ENCODE measurements around the gene MDM2. TPM values are rescaled to one million over a fixed set of nuclear protein-coding genes. Genes with fewer than 3 reads are reported as not detected.
"Not testable (repeated sequence)": the region's sequence is repeated elsewhere in the genome, so short reads cannot be mapped to it uniquely, and the experiment has no call there.

MDM2 gene
- total and polyA plus RNA-seq, 9 donors: 27.5 to 61.8 (median 43.5) TPM

DNA sequence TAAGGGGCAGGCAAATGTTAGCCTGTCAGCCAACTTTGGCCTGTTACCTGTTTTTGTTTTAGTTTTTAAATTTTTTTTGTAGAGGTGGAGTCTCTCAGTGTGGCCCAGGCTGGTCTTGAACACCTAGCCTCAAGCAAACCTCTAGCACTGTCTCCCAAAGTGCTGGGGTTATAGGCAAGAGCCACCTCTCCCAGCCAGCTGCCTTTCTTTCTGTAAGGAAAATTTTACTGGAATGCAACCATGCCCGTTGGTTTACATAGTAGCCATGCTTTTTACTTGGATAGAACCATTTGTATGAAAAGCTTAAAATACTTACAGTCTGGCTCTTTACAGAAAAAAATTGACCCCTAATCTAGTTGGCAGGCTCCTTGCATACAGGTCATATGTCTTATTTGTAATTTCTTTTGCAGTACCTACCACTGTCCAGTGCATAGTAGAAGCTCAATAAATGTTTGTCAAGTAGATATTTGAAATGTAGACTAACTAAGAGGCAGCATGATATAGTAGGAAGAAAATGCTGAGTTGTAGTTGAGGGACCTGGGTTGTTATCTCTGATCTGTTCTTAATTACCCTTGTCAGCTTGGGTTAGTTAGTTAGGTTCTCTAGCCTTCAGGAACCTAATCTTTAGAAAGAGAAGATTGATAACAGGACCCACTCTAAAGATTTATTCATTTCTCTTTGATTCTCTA lies 4.7 kb downstream of the MDM2 start:
- Histone ChIP-seq H3K4me1 (ENCODE audit: control insufficient read depth, insufficient read depth, low read length) (no peaks in the 10 kb centered on the region), H3K27ac (ENCODE audit: low read length) (no peak overlapping the region), H3K27me3 (ENCODE audit: control insufficient read depth, insufficient read depth, low read length) (no peaks in the 10 kb centered on the region), H3K36me3 (ENCODE audit: control insufficient read depth, insufficient read depth, low read length) (peaks cover 39% of the 10 kb centered on the region), H3K9me3 (replicated peaks; ENCODE audit: control insufficient read depth, low read depth, low read length) (no peaks in the 10 kb centered on the region), H3K4me3 (ENCODE audit: low read length) (no peak overlapping the region)
- no CpG with 5 or more reads among the region's 1 CpG for WGBS (ENCODE audit: insufficient coverage)
- DNase-seq: no peak

DNA sequence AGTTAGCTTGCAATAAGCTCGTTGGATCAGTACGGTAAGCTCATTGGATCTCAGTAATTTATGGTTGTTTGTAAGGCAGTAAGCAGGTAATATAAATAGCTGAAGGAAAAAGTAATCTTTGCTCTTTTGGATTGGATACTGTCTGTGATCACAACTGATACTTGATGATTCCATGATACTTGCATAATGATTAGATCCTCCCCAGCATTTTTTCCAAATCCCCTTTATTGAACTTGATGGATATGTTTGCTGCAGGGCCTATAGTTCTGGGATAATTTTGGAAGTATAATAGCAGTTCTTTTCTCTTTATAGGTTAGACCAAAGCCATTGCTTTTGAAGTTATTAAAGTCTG lies 5.2 kb downstream of the MDM2 start:
- Histone ChIP-seq H3K27ac (ENCODE audit: low read length) (no peak overlapping the region), H3K27me3 (ENCODE audit: control insufficient read depth, insufficient read depth, low read length) (no peaks in the 10 kb centered on the region), H3K4me3 (ENCODE audit: low read length) (no peak overlapping the region), H3K4me1 (ENCODE audit: control insufficient read depth, insufficient read depth, low read length) (no peaks in the 10 kb centered on the region), H3K9me3 (replicated peaks; ENCODE audit: control insufficient read depth, low read depth, low read length) (no peaks in the 10 kb centered on the region), H3K36me3 (ENCODE audit: control insufficient read depth, insufficient read depth, low read length) (peaks cover 42% of the 10 kb centered on the region)
- WGBS (ENCODE audit: insufficient coverage): no CpG with 5 or more reads among the region's 2 CpGs
- no peak for DNase-seq

DNA sequence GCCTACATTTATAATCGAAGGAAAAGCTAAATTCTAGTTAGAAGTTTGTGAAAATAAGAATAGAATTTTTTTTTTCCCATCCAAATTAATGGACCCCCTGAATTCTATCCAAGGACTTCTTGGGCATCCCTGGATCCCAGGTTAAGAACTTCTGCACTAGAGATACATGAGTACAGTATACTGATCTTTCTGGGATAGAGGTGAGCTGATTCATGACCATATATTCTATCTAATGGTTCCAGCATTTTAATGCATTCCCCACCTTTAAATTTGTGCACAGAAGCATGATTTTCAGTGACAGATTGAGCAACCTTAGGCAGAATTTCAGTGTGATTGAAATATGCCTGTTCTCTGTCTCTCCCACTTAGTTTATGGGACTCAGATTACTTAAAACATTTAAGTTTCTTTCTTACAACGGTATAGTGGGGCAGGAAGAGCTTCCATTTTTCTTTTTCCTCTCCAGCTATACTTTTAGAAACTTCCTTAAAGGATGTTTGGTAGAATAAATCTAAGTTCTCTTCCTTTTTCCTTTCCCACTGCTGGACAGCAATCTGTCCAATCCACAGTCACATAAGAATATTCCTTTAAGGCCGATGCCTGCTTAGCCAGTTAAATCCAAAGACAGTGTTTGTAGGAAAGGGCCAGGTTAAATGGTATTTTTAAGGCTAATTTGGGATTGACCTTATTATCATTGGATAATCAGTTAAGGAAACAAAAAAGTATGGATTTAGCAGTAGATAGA lies 6.7 kb downstream of the MDM2 start:
- WGBS (ENCODE audit: insufficient coverage): no CpG with 5 or more reads among the region's 3 CpGs
- H3K27ac ChIP-seq (ENCODE audit: low read length): no peak overlapping the region
- no peak overlapping the region for H3K4me3 ChIP-seq (ENCODE audit: low read length)
- no peak for DNase-seq
- H3K27me3 ChIP-seq (ENCODE audit: control insufficient read depth, insufficient read depth, low read length): no peaks in the 10 kb centered on the region
- peaks cover 47% of the 10 kb centered on the region for H3K36me3 ChIP-seq (ENCODE audit: control insufficient read depth, insufficient read depth, low read length)
- H3K9me3 ChIP-seq (replicated peaks; ENCODE audit: control insufficient read depth, low read depth, low read length): no peaks in the 10 kb centered on the region
- H3K4me1 ChIP-seq (ENCODE audit: control insufficient read depth, insufficient read depth, low read length): no peaks in the 10 kb centered on the region

DNA sequence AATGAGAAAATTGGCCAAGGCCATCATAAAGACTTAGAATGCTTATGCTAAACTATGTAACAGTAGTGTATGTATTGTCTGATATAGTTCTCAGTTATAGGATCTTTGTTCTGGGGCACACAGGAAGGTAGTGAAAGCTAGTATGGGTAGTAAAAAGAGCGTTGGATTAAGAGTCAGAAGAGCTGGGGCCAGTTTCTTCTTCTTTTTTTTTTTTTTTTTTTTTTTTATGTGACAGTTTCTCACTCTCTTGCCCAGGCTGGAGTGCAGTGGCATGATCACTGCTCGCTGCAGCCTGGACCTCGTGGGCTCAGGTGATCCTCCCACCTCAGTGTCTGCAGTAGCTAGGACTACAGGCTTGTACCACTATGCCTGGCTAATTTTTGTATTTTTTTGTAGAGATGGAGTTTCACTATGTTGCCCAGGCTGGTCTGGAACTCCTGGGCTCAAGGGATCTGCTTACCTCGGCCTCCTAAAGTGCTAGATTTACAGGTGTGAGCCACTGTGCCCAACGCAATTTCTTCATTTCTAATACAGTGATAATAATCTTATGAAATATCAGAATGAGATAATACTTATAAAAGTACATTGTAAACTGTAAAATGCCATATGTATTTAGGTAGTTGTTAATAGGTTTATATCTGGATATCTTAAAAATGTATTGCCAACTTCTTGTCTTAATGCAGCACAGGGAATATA lies 7.4 kb downstream of the MDM2 start:
- Histone ChIP-seq H3K9me3 (replicated peaks; ENCODE audit: control insufficient read depth, low read depth, low read length) (no peaks in the 10 kb centered on the region), H3K4me1 (ENCODE audit: control insufficient read depth, insufficient read depth, low read length) (no peaks in the 10 kb centered on the region), H3K36me3 (ENCODE audit: control insufficient read depth, insufficient read depth, low read length) (peaks cover 43% of the 10 kb centered on the region), H3K27ac (ENCODE audit: low read length) (no peak overlapping the region), H3K4me3 (ENCODE audit: low read length) (no peak overlapping the region), H3K27me3 (ENCODE audit: control insufficient read depth, insufficient read depth, low read length) (no peaks in the 10 kb centered on the region)
- no CpG with 5 or more reads among the region's 5 CpGs for WGBS (ENCODE audit: insufficient coverage)
- DNase-seq: no peak

DNA sequence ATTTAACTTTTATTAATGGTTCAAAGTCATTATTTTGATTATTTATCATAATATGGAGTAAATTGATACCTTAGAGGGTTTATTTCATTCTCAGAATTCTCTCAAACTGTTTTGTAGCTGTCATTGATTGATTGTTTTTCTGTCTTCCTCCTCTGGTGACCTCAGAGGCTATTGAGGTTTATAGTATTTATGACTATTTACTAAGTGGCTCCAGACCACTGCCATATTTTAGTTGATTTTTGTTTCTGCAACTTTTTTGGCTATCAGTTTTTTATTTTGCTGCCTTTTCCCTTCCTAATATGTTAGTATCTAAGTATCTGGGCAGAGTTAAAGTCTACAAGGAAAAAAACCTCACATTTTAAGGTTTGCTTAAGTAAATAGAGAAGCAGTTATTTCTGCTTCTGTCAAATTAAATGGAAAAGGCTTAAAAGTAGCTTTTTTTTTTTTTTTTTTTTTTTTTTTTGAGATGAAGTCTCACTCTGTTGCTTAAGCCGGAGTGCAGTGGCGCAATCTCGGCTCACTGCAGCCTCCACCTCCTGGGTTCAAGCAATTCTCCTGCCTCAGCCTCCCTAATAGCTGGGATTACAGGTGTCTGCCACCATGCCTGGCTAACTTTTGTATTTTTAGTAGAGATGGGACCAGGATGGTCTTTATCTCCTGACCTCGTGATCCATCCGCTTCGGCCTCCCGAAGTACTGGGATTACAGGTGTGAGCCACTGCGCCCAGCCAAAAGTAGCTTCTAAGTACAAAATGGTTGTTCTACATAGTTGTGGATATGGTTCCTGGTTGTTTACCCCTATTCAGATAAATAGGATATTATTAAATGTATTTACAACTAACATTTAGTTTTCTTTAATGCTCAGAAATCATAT lies 8.2 kb downstream of the MDM2 start:
- H3K36me3 ChIP-seq (ENCODE audit: control insufficient read depth, insufficient read depth, low read length): peaks cover 45% of the 10 kb centered on the region
- WGBS (ENCODE audit: insufficient coverage): 100% methylated on average over 1 of the region's 8 CpGs

DNA sequence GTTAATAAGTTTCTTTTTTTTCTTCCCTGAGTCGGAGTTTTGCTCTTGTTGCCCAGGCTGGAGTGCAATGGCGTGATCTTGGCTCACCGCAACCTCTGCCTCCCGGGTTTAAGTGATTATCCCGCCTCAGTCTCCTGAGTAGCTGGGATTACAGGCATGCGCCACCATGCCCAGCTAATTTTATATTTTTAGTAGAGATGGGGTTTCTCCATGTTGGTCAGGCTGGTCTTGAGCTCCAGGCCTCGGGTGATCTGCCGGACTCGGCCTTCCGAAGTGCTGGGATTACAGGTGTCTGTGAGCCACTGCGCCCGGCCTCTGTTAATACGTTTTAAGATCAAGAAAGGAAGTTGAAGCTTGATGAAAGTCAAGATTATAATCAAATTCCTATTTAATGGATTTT lies 11.5 kb downstream of the MDM2 start:
- DNase-seq; H3K9me3 ChIP-seq (replicated peaks; ENCODE audit: control insufficient read depth, low read depth, low read length); H3K4me1 ChIP-seq (ENCODE audit: control insufficient read depth, insufficient read depth, low read length); H3K27ac ChIP-seq (ENCODE audit: low read length); H3K27me3 ChIP-seq (ENCODE audit: control insufficient read depth, insufficient read depth, low read length); H3K4me3 ChIP-seq (ENCODE audit: low read length): not testable (repeated sequence)
- WGBS (ENCODE audit: insufficient coverage): 86% methylated on average over 5 of the region's 13 CpGs
- H3K36me3 ChIP-seq (ENCODE audit: control insufficient read depth, insufficient read depth, low read length): peaks cover 42% of the 10 kb centered on the region

More for the DNA sequence above, 8.2 kb downstream of the MDM2 start:
- H3K4me1 ChIP-seq (ENCODE audit: control insufficient read depth, insufficient read depth, low read length): no peaks in the 10 kb centered on the region
- H3K27me3 ChIP-seq (ENCODE audit: control insufficient read depth, insufficient read depth, low read length): no peaks in the 10 kb centered on the region
- no peak overlapping the region for H3K27ac ChIP-seq (ENCODE audit: low read length)
- DNase-seq: no peak
- H3K4me3 ChIP-seq (ENCODE audit: low read length): no peak overlapping the region
- H3K9me3 ChIP-seq (replicated peaks; ENCODE audit: control insufficient read depth, low read depth, low read length): no peaks in the 10 kb centered on the region

DNA sequence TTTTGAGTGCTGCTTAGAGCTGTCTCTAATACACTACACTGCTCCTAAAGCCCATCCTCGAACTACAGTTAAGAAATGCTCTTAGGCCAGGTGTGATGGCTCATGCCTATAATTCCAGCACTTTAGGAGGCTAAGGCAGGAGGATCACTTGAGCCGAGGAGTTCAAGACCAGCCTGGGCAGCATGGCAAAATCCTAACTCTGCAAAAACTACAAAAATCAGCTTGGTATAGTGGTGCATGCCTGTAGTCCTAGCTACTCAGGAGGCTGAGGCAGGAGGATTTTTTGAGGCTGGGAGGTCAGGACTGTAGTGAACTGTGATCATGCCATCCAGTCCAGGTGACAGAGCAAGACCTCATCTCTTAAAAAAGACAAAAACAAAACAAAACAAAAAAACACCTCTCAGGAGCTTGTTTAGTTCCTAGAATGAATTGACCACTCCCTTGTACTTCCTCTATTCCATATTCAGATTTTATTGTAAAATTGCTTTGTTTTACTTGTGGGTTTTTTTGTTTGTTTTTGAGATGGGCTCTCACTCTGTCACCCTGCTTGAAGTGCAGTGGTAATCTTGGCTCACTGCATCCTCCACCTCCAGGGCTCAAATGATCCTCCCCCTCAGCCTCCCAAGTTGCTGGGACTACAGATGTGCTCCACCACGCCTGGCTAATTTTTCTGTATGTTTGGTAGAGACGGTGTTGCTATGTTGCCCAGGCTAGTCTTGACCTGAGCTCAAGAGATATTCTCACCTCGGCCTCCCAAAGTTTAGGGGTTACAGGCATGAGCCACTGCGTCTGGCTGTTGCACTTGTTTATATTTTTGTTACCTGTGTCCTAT lies 13.6 kb downstream of the MDM2 start:
- no peaks in the 10 kb centered on the region for H3K4me1 ChIP-seq (ENCODE audit: control insufficient read depth, insufficient read depth, low read length)
- WGBS (ENCODE audit: insufficient coverage): no CpG with 5 or more reads among the region's 6 CpGs

DNA sequence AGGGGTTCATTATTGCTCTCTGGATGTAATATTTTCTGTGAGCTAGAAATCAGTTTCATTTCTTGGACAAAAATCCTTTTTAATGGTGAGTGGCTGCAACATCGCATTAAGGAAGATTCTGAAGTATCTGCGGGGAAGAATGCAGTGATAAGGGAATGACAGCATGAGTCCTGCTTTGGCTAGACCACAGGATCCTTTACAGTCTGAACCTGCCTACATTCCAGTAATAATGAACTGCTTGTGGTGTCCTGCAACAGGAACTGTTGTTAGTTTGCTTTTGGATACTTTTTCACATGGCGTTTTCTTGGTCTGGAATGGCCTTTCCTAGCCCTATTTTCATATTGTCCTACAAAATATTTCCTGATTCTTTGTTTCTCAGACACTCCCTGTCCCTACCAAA lies 15.7 kb downstream of the MDM2 start:
- WGBS (ENCODE audit: insufficient coverage): 100% methylated on average over 1 of the region's 3 CpGs
- Histone ChIP-seq H3K4me1 (ENCODE audit: control insufficient read depth, insufficient read depth, low read length) (no peaks in the 10 kb centered on the region), H3K9me3 (replicated peaks; ENCODE audit: control insufficient read depth, low read depth, low read length) (no peaks in the 10 kb centered on the region), H3K36me3 (ENCODE audit: control insufficient read depth, insufficient read depth, low read length) (peaks cover 47% of the 10 kb centered on the region), H3K4me3 (ENCODE audit: low read length) (no peak overlapping the region), H3K27me3 (ENCODE audit: control insufficient read depth, insufficient read depth, low read length) (no peaks in the 10 kb centered on the region), H3K27ac (ENCODE audit: low read length) (no peak overlapping the region)
- DNase-seq: no peak

More for the DNA sequence above, 13.6 kb downstream of the MDM2 start:
- Histone ChIP-seq H3K36me3 (ENCODE audit: control insufficient read depth, insufficient read depth, low read length) (peaks cover 46% of the 10 kb centered on the region), H3K4me3 (ENCODE audit: low read length) (no peak overlapping the region), H3K27me3 (ENCODE audit: control insufficient read depth, insufficient read depth, low read length) (no peaks in the 10 kb centered on the region), H3K9me3 (replicated peaks; ENCODE audit: control insufficient read depth, low read depth, low read length) (no peaks in the 10 kb centered on the region), H3K27ac (ENCODE audit: low read length) (no peak overlapping the region)
- DNase-seq: no peak

DNA sequence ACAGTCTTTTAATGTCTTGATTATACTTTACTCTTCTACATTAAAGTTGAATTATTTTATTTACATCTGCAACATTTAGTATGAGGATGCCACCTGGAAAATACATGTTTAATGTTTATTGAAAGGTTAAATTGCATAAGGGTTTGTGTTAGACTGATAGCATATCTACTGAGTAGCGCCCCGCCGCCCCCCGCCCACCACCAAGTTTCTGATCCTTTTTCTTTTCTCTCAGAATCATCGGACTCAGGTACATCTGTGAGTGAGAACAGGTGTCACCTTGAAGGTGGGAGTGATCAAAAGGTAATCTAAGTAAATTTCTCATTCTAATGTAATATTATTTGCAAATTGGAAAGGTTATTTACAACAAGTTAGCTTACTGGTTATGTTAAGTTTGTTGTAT lies 16.2 kb downstream of the MDM2 start:
- WGBS (ENCODE audit: insufficient coverage): no CpG with 5 or more reads among the region's 5 CpGs
- H3K9me3 ChIP-seq (replicated peaks; ENCODE audit: control insufficient read depth, low read depth, low read length): no peaks in the 10 kb centered on the region
- no peaks in the 10 kb centered on the region for H3K27me3 ChIP-seq (ENCODE audit: control insufficient read depth, insufficient read depth, low read length)
- H3K4me3 ChIP-seq (ENCODE audit: low read length): no peak overlapping the region
- DNase-seq: no peak
- no peaks in the 10 kb centered on the region for H3K4me1 ChIP-seq (ENCODE audit: control insufficient read depth, insufficient read depth, low read length)
- no peak overlapping the region for H3K27ac ChIP-seq (ENCODE audit: low read length)
- H3K36me3 ChIP-seq (ENCODE audit: control insufficient read depth, insufficient read depth, low read length): peaks cover 48% of the 10 kb centered on the region

Measured in muscle of leg (tissue), 11 donors.